Tibial nerve (tissue), 4 donors: ENCODE results near the gene SLC10A3.

ENCODE experiments used
- EP300 ChIP-seq, 2 donors: sonication (generic); formaldehyde crosslinking; IDR thresholded peaks; one replicate each; pipeline ENCODE4 v1.6.1; 2017; ENCODE audit warnings: antibody characterized with exemption in 2 of 2, mild to moderate bottlenecking in 1 of 2
- POLR2A ChIP-seq, 2 donors: fragments of 450-650 bp; IDR thresholded peaks; one replicate each; pipeline ENCODE4 v1.6.1; 2017; ENCODE audit warnings: antibody characterized with exemption in 2 of 2, mild to moderate bottlenecking in 2 of 2, moderate library complexity in 2 of 2
- TF ChIP-seq, protein P1 (sequence below), 5 experiments: fragments of 200-600 bp in 3 of 5; fragments of 450-650 bp in 2 of 5; sonication (generic) in 3 of 5; IDR thresholded peaks; one replicate each; pipeline ENCODE4 v1.5.1; 2016 to 2019; ENCODE audit warnings: antibody characterized with exemption in 5 of 5, mild to moderate bottlenecking in 3 of 5, moderate library complexity in 2 of 5

DNA sequence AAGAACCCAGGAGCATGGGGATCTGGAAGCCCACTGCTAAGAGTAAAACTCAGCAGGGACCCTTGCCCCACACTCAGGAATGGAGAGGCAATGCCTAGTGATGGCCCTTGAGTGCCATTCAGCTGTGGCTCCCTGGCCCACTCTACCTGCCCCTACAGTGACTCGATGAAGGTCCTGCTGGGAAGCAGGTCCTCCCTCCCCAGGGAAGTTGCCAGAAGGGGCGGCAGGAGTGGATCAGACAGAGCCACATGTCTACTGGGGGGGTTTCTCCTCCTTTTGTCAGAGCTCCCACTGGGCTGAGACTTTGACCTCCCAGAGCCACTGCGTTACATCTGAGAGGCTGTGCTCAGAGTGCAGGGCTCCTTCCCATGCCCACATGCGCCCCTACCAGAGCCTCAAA lies 1.2 kb downstream of the SLC10A3 start:
- TF ChIP-seq, protein P1, sequence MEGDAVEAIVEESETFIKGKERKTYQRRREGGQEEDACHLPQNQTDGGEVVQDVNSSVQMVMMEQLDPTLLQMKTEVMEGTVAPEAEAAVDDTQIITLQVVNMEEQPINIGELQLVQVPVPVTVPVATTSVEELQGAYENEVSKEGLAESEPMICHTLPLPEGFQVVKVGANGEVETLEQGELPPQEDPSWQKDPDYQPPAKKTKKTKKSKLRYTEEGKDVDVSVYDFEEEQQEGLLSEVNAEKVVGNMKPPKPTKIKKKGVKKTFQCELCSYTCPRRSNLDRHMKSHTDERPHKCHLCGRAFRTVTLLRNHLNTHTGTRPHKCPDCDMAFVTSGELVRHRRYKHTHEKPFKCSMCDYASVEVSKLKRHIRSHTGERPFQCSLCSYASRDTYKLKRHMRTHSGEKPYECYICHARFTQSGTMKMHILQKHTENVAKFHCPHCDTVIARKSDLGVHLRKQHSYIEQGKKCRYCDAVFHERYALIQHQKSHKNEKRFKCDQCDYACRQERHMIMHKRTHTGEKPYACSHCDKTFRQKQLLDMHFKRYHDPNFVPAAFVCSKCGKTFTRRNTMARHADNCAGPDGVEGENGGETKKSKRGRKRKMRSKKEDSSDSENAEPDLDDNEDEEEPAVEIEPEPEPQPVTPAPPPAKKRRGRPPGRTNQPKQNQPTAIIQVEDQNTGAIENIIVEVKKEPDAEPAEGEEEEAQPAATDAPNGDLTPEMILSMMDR (IDR thresholded peaks at IDR 0.05) = no peak
- no peak for TF ChIP-seq POLR2A (IDR thresholded peaks at IDR 0.05)
- TF ChIP-seq EP300 (IDR thresholded peaks at IDR 0.05) = no peak
